ENCODE measurements around the gene SRRD.

SRRD gene

GRCh38 chr22:26484360-26484706, 656 bp downstream of the SRRD start:
- no peak for DNase-seq

DNA sequence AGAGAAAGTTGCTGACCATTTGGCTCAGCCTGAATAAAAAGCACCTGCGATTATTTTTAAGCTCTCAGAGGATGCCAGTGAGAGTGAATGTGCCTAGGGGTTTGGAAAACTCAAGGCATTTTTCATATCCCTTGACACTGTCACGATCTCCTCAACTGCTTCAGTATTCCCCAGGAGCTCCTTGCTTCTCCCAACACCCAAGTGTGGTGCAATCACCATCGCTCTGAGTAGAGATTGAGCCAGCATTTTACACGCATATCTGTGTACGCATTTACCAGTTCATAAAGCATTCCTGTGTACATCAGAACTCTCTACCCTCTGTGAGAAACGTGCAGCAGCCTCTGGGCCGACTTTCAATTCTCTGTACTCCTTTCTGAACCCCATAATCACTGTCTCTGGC, 1.3 kb downstream of the SRRD start:
- DNase-seq: no peak

- DNase-seq: no peak
Observed at GRCh38 chr22:26485806-26486390, 2.2 kb downstream of the SRRD start.

GRCh38 chr22:26486394-26486793, 2.7 kb downstream of the SRRD start:
- no peak for DNase-seq

DNA sequence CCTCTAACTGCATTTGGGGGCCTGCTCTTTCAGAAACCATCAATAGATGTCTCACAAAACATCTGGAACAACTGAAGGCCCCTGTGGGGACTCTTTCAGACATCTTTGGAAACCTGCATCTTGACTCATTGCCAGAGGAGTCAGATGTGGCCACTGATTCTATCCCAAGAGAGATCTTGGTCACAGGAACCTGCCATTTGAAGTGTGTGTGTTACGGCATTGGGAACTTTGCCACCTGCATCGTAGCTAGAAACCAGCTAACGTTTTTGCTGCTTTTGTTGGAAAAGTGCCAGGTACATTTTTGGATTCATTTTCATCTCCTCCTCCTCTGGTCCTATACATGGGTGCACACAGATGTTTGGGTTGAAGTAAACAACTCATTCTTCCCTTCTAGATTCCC, 4.3 kb downstream of the SRRD start:
- no peak for DNase-seq

- DNase-seq: no peak
Observed at GRCh38 chr22:26489447-26490036, 5.9 kb downstream of the SRRD start.

GRCh38 chr22:26492220-26492619, 8.5 kb downstream of the SRRD start:
- no peak for DNase-seq

GRCh38 chr22:26494506-26494905, 10.8 kb downstream of the SRRD start:
- DNase-seq: no peak

GRCh38 chr22:26496456-26496855, 12.8 kb downstream of the SRRD start:
- no peak for DNase-seq

DNA sequence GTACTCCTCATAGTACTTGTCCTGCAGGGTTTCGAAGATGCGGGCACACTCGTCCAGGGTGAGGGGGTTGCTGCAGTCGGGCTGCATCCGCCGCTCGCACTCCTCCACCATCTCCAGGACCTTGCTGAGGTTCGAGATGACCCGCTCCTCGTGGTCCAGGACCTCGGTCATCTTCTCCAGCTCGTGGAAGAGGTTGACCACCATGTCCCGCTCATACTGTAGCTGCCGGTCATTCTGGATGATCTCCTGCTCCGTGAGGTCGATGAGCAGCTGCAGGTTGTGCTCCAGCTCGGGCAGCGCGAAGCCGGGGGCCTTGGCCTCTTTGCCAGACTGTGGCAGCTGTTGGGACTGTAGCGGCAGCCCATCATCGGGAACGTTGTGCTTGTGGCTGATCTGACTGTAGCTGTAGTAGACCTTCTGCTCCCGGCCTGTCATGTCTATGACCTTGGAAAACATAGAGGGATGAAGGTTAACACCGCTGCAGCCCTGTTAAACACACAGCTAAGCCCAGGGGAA, 15.6 kb downstream of the SRRD start:
- DNase-seq: no peak

GRCh38 chr22:26501996-26502395, 18.3 kb downstream of the SRRD start:
- DNase-seq: no peak

DNA sequence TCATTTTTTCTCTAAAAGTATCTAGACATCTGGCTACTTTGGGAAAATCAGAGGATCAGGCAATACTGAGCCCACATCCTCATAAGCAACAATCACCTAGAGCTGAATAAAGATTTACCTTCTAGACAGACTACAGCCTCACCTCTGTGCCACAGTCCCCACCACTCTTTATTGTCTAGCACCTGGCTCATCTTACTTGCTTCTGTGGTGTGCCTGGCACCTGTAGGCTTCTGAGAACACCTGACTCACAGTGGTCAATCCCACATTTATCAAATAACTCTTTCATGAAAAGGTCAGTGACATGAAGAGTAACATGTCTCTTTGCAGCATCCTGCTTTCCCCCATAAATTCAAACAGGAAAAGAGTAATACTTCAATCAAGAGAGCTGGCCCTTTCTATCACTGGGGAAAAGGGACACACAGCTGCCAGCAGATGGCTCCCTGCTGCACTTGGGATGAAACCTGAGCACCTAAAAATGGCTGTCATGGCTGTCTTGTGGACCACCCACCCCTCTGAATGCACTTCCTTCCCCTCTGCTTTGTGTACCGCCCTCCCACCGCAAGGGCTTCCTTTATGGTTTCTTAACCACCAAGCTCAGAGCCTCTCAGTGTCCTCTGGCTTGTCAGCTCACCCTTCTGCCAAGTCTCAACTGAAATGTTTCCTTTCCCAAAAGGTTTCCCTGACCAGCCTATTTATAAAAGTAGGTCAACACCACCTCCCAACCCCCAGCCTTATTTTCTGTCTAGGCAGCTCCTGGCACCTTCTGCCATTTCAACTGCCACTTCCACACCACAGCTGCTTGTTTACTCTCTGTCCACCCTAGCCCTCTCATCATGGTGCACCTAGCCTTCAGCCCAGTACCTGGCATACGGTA, 19.2 kb downstream of the SRRD start:
- DNase-seq: no peak

- no peak for DNase-seq
Observed at GRCh38 chr22:26503758-26504157, 20.1 kb downstream of the SRRD start.

DNA sequence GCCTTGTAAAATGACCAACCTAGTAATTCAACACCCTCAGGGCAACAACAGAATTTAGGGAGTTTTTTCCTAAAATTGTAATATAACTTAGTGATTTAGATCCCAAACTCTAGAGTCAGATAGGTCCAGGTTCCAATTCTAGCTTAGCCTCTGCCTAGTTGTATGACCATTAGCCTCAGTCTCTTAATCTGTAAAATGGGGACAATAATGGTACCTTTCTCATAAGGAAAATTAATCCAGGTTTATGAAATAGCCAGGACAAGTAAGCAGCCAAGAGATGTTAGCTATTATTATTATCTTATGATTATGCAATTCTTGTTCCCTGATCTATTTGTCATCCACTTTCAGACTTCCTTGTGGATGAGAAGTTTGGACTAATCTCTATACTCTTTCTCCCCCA, 24.5 kb downstream of the SRRD start:
- DNase-seq: no peak

GRCh38 chr22:26512149-26512793, 28.6 kb downstream of the SRRD start, which contains the start of gene TFIP11:
TFIP11 (minus strand) TSS chr22:26512473; CDS start chr22:26510272, 2,201 bp downstream.
- DNase-seq: peak; percentile 46

DNA sequence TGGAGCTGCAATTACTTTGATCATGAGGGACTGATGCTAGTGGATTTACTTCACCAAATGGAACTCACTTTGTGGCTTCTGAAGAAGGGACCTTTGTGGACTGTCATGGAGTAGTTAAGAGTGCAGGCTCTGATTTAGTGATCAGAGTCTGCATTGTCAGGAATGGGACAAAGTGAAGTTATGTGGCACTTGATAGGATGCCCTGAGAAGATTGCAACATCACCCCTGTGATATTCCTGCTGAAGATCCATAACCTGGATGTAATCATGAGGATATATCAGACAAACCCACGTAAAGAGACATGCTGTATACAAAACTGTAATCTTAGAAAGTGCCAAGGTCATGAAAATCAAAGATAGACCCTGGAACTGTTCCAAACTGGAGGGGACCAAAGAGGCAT, 30.2 kb downstream of the SRRD start:
- DNase-seq: no peak

- DNase-seq: no peak
Observed at GRCh38 chr22:26514419-26515161, 30.9 kb downstream of the SRRD start.

DNA sequence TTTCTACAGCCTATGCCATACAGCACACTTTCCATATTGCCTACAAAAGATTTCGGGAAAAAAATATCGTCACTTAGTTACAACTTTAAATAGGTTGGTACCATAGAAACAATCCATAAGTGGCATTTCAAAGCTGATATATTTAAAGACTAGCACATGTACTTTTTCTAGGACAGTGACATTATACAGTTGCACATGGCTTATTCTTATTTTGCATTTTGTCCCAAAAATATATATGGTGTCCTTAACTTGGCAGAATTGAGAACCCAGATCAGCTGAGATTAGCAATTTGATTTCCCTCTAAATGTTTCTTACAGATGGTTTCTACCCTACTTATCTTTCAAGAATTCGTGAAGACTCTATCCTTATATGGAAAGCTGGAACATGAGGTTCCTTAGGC, 32.3 kb downstream of the SRRD start:
- no peak for DNase-seq

GRCh38 chr22:26516503-26516902, 32.8 kb downstream of the SRRD start:
- no peak for DNase-seq

DNA sequence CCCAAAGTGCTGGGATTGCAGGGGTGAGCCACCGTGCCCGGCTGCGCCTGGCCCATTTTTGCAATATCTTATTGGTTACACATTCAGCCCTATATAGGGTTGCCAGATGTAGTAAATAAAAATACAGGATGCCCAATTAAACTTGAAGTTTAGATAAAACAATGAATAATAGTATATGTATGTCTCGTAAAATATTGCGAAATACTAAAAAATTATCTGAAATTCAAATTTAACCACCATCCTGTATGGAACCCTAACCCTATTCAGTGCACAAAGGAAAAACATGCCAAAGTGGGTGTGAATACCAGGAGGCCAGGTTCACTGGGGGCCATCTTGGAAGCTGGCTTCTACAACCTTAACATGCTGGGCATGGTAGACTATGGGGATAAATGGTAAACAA, 33.8 kb downstream of the SRRD start:
- no peak for DNase-seq

DNA sequence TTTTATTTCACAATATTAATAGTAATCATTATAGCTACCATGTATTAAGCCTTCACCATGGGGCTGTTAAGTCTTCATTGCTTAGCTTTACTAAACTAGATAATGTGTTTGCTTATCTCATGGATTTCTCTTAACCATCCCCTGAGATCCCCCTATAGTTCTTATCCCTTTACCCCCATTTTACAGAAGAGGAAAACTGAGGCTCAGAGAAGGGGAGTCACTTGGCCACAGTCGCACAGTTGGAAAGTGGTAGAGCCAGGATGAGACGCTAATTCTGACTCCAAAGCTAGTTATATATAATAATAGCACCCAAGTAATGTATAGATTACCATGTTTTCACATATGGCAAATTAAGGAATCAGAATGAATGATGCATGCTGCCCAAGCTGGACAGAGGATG, 38.3 kb downstream of the SRRD start:
- DNase-seq: no peak

DNA sequence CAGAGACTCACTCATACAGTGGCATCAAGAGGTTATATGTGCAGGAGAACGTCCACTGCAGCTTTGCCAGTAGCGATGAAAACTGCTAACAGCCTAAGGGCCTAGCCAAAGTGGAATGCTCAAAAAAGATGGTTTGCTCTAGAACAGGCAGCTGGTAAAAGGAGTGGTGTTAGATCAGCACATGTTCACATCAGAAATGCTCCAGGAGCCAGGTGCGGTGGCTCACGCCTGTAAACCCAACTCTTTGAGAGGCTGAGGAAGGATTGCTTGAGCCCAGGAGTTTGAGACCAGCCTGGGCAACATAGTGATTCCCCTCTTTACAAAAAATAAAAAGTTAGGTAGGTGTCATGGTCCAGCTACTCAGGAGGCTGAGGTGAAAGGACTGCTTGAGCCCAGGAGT, 38.9 kb downstream of the SRRD start:
- DNase-seq: no peak

DNA sequence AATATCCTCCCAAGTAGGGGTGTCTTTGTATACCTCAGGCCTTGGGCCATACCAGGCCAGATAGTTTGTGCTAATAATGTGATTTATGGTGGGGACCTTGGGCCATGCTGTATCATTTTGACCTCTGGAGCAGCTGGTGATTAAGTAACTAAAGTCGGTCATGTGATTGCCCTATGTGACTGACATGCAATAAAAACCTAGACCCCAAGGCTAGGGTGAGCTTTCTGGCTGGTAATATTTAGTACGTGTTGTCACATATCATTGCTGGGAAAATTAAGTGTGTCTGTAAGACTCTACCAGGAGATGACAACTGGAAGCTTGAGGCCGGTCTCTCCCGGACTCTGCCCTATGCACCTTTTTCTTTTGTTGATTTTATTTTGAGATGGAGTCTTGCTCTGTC, 41.2 kb downstream of the SRRD start:
- DNase-seq: no peak
